NT2/D1 (cell line): Measurements from ENCODE around the gene NRXN2.

ENCODE experiments used
- SUZ12 ChIP-seq: IDR thresholded peaks from 2 replicates; pipeline ENCODE4 v1.6.1; 2011; ENCODE audit not compliant: insufficient read length, insufficient read depth; ENCODE audit errors: extremely low read depth
- YY1 ChIP-seq: IDR thresholded peaks from 2 replicates; pipeline ENCODE4 v1.6.1; 2011; ENCODE audit not compliant: insufficient read length, insufficient read depth
- ZNF274 ChIP-seq: IDR thresholded peaks from 2 replicates; pipeline ENCODE4 v1.6.1; 2011; ENCODE audit warnings: mild to moderate bottlenecking, low read depth, low read length

DNA sequence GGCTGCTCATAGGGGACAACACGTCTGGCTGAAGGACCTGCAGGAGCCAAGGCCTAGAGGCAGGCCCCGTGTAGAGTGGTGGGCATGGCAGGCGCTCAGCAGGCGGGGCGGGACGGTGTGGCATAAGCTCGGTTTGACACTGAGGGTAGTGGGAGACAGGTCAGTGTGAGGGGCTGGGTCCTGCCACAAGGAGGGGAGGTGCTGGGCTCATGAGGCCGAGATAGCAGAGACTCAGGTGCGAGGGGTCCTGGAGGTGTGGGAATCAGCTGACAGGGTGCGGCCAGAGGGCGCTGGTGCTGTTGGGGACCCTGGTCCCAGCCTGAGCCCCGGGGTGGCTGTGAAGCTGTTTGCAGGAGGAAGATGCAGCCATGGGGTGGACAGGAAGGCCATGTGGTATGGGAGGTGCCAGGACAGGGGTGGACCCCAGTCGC is 125.3 kb downstream of the NRXN2 start:
- TF ChIP-seq YY1 = no peak
- TF ChIP-seq SUZ12 = no peak
- no peak for TF ChIP-seq ZNF274
